ENCODE data around the gene RNF224.

Gene RNF224

GRCh38 chr9:137227054-137227852, at the start of gene RNF224:
Gene RNF224, plus strand, starts transcription at chr9:137227502. Its CDS starts 834 bp downstream, at chr9:137228336.
- DNase-seq (ENCODE audit: low spot score) = peak; percentile 79

GRCh38 chr9:137178201-137178938, 48.9 kb upstream of the RNF224 start:
- no peak for DNase-seq (ENCODE audit: low spot score)

GRCh38 chr9:137178939-137179630, 48.2 kb upstream of the RNF224 start:
- no peak for DNase-seq (ENCODE audit: low spot score)

DNA sequence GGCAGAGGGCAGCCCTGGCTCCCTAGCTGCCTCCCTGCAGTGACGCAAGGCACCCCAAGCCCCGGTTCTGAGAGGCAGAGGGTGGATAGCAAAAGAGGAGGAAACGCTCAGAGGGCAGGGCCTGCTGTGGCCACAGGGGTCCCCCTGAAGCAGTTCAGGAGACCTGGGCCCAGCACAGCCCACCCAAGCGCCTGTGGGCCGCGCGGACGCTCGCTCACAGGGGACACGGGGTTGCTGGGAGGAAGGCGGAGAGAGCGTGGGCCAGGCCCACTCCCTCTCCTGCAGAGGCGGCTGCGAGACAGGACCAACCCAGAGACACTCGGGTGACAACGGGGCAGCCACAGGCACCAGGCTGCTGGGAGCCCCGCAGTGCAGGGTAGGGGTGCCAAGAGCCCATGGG, 47.5 kb upstream of the RNF224 start:
- DNase-seq (ENCODE audit: low spot score) = no peak

- no peak for DNase-seq (ENCODE audit: low spot score)
These were observed 46.8 kb upstream of the RNF224 start for GRCh38 chr9:137180491-137180890.

- no peak for DNase-seq (ENCODE audit: low spot score)
These were observed 45.6 kb upstream of the RNF224 start for GRCh38 chr9:137181680-137182079.

DNA sequence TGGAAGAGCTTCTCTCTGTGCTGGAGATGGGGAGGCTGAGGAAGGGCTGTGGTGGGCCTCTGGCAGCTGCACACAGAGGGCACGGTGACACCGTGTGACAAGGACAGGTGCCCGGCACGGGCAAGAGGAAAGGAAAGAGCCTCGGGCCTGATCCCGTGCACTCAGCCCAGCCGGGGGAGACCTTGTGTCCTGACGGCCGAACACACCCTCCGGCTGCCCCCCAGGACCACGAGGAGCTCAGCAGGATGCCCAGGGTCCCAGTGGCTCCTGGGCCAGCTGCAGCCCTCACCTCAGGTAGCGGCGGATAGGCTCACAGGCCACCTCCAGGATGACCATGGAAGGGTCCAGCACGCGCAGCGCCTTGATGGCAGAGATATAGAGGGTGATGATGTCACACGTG, 44.5 kb upstream of the RNF224 start:
- no peak for DNase-seq (ENCODE audit: low spot score)

DNA sequence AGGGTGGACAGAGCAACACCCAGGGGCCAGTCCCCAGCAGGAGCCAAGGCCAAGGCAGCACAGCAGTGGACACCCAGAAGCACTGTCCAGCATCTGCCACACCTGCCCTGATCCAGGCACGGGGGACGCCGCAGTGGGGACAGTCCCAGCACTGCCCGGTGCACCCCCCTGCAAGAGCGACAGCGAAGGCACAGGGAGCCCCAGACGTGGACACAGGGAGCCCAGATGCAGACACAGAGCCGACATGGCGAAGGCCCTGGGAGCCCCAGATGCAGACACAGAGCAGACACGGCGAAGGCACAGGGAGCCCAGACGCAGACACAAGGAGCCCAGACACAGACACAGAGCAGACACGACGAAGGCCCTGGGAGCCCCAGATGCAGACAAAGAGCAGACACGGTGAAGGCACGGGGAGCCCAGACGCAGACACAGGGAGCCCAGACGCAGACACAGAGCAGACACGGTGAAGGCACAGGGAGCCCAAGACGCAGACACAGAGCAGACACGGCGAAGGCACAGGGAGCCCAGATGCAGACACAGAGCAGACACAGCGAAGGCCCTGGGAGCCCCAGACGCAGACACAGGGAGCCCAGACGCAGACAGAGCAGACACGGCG, 43.2 kb upstream of the RNF224 start:
- no peak for DNase-seq (ENCODE audit: low spot score)

DNA sequence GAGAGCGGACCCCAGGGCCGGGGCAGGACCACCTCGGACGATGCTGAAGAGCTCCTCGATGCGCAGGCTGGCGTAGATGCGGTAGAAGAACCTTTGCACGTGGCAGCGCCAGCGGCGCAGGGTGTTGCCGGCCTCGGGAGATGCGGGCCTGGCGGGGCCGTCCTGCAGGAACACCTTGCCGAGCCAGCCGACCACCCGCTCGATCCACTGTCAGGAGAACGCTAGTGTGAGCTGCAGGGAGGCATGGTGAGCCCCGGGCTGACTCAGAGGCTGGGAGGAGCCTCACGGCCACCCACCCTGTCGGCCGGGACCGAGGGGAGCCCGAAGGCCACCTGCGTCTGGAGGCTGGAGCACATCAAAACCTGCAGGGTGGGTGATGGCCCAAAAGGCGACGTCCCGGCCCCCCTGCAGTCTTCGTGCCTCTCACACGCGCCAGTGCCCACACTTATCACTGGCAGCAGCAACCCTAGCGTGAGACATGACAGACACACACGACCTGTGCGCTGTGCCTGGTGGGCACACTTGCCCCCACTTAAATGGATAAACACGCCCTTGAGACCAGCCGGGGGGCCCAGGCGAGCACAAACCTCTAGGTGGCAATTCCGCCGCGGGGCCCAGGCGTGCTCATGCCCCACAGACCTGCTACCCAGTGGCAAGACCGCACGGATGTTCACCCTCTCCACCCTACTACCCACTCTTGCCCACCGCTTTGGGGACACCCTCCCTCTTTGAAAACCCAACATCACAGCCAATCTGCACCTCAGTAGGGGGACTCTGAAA, 42.2 kb upstream of the RNF224 start:
- DNase-seq (ENCODE audit: low spot score) = no peak

GRCh38 chr9:137185921-137186320, 41.4 kb upstream of the RNF224 start:
- DNase-seq (ENCODE audit: low spot score) = no peak

- DNase-seq (ENCODE audit: low spot score) = no peak
These were observed 40.9 kb upstream of the RNF224 start for GRCh38 chr9:137186385-137186784.

- DNase-seq (ENCODE audit: low spot score) = no peak
These were observed 39.9 kb upstream of the RNF224 start for GRCh38 chr9:137187386-137187785.

DNA sequence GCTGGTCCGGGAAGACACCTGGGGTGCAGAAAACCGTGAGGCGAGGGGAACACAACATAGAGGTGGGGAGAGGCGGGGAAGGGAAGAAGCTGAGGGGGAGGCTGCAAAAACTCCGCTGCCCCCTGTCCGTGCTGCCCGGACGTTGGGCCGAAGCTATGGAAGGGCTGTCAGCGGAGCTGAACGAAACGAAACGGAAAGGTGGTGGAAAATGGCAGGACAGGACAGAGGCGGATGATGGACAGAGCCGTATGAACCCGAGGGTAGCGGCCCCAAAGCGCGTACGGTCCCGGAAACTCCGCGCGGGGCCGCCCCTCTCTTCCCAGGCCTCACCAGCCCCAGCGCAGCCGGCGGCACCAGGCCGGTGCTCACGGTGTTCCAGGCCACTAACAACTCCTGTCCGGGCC, 39.2 kb upstream of the RNF224 start:
- no peak for DNase-seq (ENCODE audit: low spot score)

DNA sequence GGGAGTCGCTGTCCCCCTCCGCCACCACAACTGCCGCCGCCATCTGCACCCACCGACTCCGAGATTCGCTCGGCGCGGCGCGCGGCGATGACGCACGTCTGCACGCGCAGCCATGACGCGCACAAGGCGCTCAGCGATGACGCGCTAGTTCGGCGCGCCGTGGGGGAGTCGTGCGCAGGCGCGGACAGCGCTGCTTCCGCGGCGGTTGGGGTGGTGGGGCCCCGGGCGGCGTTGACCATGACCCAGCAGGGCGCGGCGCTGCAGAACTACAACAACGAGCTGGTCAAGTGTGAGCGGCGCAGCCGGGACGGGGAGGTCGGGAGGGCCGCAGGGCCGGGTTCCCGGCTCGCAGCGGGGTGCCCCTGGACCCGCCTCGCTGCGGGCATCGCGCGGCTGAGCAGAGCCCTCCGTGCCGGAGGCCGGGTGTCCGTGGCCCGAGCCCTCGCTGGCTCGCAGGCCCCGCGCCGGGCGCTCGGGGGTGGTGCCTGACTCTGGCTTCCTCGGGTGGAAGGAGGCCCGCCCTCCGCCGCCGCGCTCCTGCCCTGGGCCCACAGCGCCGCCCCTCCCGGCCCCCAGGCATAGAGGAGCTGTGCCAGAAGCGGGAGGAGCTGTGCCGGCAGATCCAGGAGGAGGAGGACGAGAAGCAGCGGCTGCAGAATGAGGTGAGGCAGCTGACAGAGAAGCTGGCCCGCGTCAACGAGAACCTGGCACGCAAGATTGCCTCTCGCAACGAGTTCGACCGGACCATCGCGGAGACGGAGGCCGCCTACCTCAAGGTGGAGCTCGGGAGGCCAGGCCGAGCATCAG, 38.6 kb upstream of the RNF224 start, which contains the start of the genes ANAPC2 and SSNA1:
ANAPC2 (minus strand) TSS at position 71 of the 807 bp plus-strand sequence; CDS start at position 43, 28 bp downstream.
SSNA1 (plus strand) TSS at position 187 of the 807 bp plus-strand sequence; CDS start at position 238, 51 bp downstream.
- peak; percentile 85 for DNase-seq (ENCODE audit: low spot score)

DNA sequence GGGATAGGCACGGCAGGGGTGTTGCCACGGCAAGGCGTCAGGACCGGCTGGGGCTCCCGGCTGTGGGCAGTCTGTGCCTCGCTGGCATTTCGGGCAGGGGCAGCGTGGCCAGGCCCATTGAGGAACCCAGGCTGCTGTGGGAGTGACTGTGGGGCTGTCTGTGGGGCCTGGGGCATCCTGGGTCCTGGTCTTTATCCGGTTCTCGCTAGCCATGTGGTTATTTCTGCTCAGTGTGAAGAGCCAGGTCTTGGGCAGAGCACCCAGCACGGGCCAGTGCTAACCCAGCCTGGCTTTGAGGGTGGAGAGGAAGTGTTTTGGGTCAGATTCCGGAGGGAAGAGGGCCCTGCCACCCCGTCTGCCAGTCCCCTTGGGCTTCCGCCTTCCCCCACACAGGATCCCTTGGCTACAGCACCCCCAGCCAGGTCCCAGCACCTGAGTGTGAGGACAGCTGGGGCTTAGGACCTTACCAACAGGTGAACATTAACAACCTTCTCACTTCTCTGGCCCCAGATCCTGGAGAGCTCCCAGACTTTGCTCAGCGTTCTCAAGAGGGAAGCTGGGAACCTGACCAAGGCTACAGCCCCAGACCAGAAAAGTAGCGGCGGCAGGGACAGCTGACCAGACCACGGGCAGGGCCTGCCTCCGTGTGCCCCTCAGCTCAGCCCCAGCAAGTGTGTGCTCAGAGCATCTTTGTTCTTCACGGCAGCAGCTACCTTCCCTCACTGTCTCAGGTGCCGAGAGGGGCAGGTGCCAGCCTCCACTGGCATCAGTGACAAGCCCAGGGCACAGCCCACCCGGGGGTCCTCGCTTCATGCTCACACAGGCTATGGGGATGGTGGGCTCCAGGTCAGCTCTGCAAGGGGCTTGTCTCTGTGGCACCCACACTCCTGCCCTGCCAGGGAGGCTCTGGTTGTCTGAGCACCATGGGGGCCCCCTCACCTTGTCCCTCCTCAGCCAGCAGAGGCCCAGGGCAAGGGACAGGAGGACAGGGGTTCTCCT, 37.7 kb upstream of the RNF224 start:
- no peak for DNase-seq (ENCODE audit: low spot score)

DNA sequence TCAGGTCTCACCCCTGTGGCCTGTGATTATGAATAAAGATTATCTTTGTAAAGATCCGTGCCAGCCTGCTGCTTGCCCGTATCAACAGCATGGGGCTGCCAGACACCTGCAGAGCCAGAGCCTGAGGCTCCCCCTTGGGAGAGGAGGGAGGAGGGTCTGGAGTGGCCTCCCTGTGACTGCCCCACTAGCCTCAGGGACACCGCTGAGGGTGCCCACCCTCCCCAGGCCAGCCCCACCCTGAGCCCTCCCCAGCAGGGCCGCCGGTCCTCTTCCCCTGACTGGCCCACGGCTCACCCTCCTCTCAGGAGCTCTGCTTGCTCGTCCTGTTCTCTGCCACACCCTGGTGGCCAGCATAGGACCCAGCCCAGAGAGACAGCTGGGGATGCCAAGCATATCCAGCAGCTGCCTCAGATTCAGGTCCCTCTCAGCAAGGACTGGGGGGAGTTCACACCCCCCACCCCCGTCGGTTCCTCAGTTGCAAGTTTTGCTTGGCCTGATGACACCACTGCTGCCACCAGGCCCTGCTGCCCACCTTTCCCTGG, 36.9 kb upstream of the RNF224 start:
- no peak for DNase-seq (ENCODE audit: low spot score)

DNA sequence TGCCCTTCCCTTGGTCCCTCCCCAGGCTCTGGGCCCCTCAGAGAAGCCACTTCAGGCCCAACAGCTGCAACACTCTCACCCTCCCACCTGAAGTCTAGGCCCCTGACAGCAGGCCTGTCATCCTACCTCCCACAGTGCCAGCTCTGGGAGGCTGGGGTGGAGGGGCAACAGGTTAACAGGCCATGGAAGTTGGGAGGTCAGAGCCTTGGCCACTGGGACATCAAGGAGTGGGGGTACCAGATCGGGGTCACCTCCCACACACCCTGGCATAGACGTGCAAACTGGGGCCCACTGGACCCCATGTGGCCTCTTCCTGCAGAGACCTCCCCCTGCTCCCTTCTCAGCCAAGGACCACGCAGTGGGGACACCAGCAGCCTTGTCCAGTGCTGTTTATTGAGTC, 36.1 kb upstream of the RNF224 start:
- DNase-seq (ENCODE audit: low spot score) = no peak

- DNase-seq (ENCODE audit: low spot score) = peak; percentile 33
These were observed 35.4 kb upstream of the RNF224 start for GRCh38 chr9:137191691-137192447.
